ENCODE measurements around the gene SLC26A2. TPM values are rescaled to one million over a fixed set of nuclear protein-coding genes. Genes with fewer than 3 reads are reported as not detected.

SLC26A2 gene
- total RNA-seq, 4 donors from 2014 or later: 14.8 to 21.8 (median 16.6) TPM

DNA sequence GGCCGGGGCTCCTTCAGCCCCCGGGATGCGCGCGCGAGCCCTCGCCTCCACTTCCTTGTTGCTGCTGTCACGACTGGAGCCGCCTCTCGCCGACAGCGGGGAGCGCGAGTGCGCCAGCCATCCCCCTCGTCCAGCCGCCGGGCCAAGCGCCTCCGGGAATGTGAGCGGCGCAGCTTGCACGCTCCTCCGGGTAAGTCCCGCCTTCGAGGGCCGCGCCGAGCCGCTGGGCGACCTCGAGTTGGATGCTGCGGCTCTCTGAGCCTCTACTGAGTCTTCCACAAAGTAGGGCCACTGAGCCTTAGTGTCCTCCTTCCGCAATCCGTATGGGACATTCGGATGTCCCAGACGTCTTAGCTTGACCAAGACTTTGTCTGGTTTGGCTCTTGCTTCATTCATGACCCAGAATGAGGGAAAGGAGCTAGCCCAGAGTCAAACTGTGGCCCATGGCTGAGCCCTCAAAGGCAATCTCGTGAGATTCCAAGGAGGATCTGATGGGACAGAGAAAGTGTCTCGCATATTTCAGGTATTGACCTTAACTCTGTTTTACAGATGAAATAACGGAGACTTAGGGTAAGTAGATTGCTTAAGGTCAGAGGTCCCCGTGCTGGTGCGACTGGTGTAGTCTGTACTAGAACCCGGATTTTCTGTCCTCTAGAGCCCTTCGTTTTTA, 40.6 kb downstream of the SLC26A2 start:
- TF ChIP-seq, protein P1, sequence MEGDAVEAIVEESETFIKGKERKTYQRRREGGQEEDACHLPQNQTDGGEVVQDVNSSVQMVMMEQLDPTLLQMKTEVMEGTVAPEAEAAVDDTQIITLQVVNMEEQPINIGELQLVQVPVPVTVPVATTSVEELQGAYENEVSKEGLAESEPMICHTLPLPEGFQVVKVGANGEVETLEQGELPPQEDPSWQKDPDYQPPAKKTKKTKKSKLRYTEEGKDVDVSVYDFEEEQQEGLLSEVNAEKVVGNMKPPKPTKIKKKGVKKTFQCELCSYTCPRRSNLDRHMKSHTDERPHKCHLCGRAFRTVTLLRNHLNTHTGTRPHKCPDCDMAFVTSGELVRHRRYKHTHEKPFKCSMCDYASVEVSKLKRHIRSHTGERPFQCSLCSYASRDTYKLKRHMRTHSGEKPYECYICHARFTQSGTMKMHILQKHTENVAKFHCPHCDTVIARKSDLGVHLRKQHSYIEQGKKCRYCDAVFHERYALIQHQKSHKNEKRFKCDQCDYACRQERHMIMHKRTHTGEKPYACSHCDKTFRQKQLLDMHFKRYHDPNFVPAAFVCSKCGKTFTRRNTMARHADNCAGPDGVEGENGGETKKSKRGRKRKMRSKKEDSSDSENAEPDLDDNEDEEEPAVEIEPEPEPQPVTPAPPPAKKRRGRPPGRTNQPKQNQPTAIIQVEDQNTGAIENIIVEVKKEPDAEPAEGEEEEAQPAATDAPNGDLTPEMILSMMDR (IDR thresholded peaks at IDR 0.05): no peak
- ATAC-seq (ENCODE audit: low FRiP score) (peak; percentile 38), DNase-seq (ENCODE audit: low spot score) (no peak)

GRCh38 chr5:150001660-150002486, 41.3 kb downstream of the SLC26A2 start:
- no peak for DNase-seq (ENCODE audit: low spot score)
- peak; percentile 57 for ATAC-seq (ENCODE audit: low FRiP score)

DNA sequence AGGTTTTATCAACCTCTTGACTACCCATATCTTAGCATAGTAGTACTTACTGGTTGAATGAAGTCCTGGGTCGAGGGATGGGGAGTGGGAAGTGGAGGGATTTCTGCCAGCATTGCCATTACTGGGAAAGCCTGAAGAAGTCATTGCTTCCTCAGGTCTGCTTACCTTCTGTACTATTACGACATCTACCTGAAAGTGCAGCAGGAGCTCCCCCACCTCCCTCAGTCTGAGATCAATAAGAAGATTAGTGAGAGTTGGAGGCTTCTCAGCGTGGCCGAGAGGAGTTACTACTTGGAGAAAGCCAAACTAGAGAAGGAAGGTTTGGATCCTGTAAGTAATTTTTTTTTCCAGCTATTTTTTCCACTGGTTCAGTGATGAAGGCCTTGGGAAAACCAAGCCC, 45.8 kb downstream of the SLC26A2 start:
- ATAC-seq (ENCODE audit: low FRiP score): no peak
- DNase-seq (ENCODE audit: low spot score): no peak
- TF ChIP-seq, protein P1 (IDR thresholded peaks at IDR 0.05): no peak

More at GRCh38 chr5:150001660-150002486, 41.3 kb downstream of the SLC26A2 start:
- TF ChIP-seq, protein P1 (IDR thresholded peaks at IDR 0.05): no peak

DNA sequence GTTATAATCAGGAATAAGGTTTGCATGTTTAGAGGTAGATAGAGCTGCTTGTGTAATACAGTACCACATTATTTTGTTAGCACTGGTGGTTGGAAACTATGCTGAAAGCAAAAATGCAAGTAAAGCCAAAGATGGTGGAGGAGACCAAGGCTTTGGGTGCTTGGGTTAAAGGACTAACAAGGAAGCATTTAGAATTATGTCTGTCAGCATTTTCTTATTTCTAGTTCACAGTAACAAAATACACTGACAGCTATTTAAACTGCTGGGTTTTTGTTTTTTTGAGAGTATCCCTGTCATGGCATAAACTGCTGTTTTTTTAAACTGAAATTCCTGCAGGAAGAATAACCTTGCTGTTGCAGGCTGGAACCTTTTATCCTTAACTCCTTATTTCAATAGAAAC, 46.5 kb downstream of the SLC26A2 start:
- ATAC-seq (ENCODE audit: low FRiP score) (no peak), DNase-seq (ENCODE audit: low spot score) (no peak)
- TF ChIP-seq, protein P1 (IDR thresholded peaks at IDR 0.05): no peak

DNA sequence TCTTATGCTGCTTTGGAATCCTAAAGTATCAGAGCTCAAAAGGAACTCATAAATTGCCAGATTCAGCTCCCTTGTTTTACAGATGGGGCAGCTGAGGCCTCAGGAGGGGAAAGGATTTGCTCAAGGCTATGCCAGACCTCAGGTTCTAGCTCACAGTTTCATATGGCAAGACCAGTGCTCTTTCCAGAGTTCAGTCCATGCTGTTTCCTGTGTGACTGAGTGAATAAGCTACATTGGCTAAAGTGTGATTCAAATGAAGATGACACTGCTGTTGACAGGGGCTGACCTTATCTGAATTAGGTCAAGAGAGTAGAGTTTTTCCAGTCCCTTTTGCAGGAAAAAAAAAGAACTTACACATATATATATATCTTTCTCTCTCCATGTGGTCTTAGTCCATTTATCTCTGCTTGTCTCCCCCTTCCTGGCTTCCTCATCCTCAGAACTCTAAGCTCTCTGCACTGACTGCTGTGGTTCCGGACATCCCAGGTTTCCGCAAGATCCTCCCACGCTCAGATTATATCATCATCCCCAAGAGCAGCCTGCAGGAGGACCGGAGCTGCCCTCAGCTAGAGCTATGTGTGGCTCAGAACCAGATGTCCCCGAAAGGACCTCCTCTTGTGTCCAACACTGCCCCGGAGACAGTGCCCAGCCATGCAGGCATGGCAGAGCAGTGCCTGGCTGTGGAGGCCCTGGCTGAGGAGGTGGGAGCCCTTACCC, 49.3 kb downstream of the SLC26A2 start:
- DNase-seq (ENCODE audit: low spot score) (no peak), ATAC-seq (ENCODE audit: low FRiP score) (no peak)
- TF ChIP-seq, protein P1 (IDR thresholded peaks at IDR 0.05): no peak

DNA sequence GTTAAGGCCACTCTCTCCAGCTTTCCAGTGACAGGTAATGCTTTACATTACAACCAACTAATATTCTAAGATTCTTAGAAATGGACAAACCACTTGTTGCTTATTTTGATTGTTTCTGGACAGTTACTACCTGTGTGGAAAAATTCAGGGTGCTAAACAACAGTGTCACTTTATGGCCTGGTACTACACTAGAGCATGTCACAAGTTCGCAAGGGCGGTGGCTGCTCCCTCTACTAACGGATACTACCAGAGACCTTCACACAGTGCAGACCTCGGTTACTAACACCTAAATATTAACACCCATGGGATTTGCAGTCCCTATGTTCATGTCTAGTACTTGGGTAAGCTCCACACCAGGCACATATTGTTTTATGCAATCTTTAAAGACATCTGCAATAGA, 53.4 kb downstream of the SLC26A2 start:
- TF ChIP-seq, protein P1 (IDR thresholded peaks at IDR 0.05): no peak
- no peak for DNase-seq (ENCODE audit: low spot score)
- ATAC-seq (ENCODE audit: low FRiP score): no peak

Measured in omental fat pad (tissue), 4 donors.